ENCODE measurements around the gene GSE1.

Gene GSE1

GRCh38 chr16:85574672-85575475 is 38.2 kb upstream of the GSE1 start:
- no peak for DNase-seq

- no peak for DNase-seq
These were observed 37.2 kb upstream of the GSE1 start for GRCh38 chr16:85575920-85576319.

GRCh38 chr16:85576944-85577343 is 36.2 kb upstream of the GSE1 start:
- DNase-seq = no peak

- DNase-seq = no peak
These were observed 35.1 kb upstream of the GSE1 start for GRCh38 chr16:85577899-85578598.

GRCh38 chr16:85578599-85578948 is 34.5 kb upstream of the GSE1 start:
- DNase-seq = no peak

- no peak for DNase-seq
These were observed 33.9 kb upstream of the GSE1 start for GRCh38 chr16:85579191-85579590.

- DNase-seq = no peak
These were observed 33.1 kb upstream of the GSE1 start for GRCh38 chr16:85579923-85580580.

GRCh38 chr16:85580684-85581083 is 32.4 kb upstream of the GSE1 start:
- DNase-seq = no peak

- no peak for DNase-seq
These were observed 30.7 kb upstream of the GSE1 start for GRCh38 chr16:85582229-85582991.

GRCh38 chr16:85583491-85584181 is 29.5 kb upstream of the GSE1 start:
- DNase-seq = no peak

- no peak for DNase-seq
These were observed 28.9 kb upstream of the GSE1 start for GRCh38 chr16:85584267-85584666.

- DNase-seq = no peak
These were observed 28.3 kb upstream of the GSE1 start for GRCh38 chr16:85584819-85585282.

- no peak for DNase-seq
These were observed 27.4 kb upstream of the GSE1 start for GRCh38 chr16:85585711-85586110.

- DNase-seq = no peak
These were observed 26.6 kb upstream of the GSE1 start for GRCh38 chr16:85586380-85587104.

- no peak for DNase-seq
These were observed 25.2 kb upstream of the GSE1 start for GRCh38 chr16:85587762-85588556.

- DNase-seq = no peak
These were observed 24.3 kb upstream of the GSE1 start for GRCh38 chr16:85588562-85589503.

- no peak for DNase-seq
These were observed 23.2 kb upstream of the GSE1 start for GRCh38 chr16:85589688-85590505.

- no peak for DNase-seq
These were observed 22.7 kb upstream of the GSE1 start for GRCh38 chr16:85590506-85590832.

- no peak for DNase-seq
These were observed 21.7 kb upstream of the GSE1 start for GRCh38 chr16:85591381-85591780.
